ENCODE data around the gene ADIG.

DNA sequence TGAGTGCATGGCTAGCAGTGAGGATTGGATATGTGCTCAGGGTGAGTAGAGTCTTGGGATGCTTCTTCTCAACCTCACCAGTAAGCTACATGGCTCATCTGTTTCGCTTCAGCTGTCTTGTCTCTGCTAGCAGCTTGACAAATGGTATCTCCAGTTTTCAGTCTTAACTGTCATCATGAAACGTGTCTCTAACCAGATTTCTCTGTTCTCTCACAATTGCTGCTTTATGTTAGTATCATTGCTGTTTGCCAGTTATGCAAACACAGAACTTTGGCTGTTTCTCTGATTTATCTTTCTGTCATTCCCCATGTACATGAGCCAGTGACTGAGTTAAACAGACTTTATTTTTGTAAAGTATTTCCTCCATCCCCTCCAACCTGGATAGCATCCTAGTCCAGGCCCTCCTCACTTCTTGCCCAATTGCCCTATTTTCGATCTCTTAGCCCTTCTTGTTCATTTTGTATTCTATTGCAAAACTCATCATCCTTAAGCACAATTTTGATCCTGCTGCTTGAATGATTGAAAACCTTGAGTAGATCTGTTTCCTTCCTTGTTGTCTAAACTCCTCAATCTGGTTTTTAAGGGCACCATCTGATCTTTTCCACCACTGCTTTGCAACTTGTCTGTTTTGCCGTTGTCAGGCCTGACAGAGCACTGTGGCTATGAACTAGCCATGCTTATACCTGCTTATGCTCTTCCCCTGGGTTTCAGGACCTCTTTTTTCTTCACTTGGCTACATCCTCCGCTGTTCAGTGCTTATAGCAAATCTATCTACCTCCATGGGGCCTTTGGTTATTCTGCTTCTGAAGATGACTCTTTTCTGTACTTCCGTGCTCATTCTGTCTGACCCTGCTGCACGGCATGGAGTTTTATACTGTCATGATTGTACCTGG is 37.7 kb upstream of the ADIG start:
- TF ChIP-seq CTCF (IDR thresholded peaks at IDR 0.05) = no peak
- TF ChIP-seq POLR2A (IDR thresholded peaks at IDR 0.05) = no peak
- no peak for TF ChIP-seq EP300 (IDR thresholded peaks at IDR 0.05)

All from ovary (tissue), 3 donors.